CD14-positive monocyte (primary cell): ENCODE results near the gene KLHL17. TPM values are rescaled to one million over a fixed set of nuclear protein-coding genes. Genes with fewer than 3 reads are reported as not detected.

Source experiments
- DNase-seq, 3 donors: peaks; one replicate each; pipeline ENCODE4 v3.0.0-alpha.2; 2011 to 2022
- H2AFZ ChIP-seq: 2 replicates; pipeline ENCODE4 v1.6.0; 2012; ENCODE audit warnings: mild to moderate bottlenecking, low read depth, low read length, inconsistent platforms; ENCODE audit not compliant: insufficient read depth, poor library complexity, severe bottlenecking
- H3K27ac ChIP-seq, 2 donors: 1 replicate in 1 of 2; 2 replicates in 1 of 2; pipeline ENCODE4 v1.5.1; 2012 to 2013; ENCODE audit warnings: low read length in 2 of 2, control low read depth in 1 of 2, inconsistent platforms in 1 of 2, low read depth in 1 of 2, mild to moderate bottlenecking in 1 of 2
- H3K27me3 ChIP-seq, 2 donors: one replicate each; pipeline versions ENCODE4 v1.6.0 to v1.6.1; 2011 to 2013; ENCODE audit warnings: low read length in 2 of 2; ENCODE audit not compliant: control insufficient read depth in 2 of 2, insufficient read depth in 2 of 2
- H3K36me3 ChIP-seq, 2 donors: replicated peaks in 1 of 2; 1 replicate in 1 of 2; 2 replicates in 1 of 2; pipeline versions ENCODE4 v1.5.1 to v1.6.1; 2012 to 2013; ENCODE audit warnings: low read length in 2 of 2, control low read depth in 1 of 2, inconsistent platforms in 1 of 2, mild to moderate bottlenecking in 1 of 2; ENCODE audit not compliant: insufficient read depth in 2 of 2, control insufficient read depth in 1 of 2
- H3K4me1 ChIP-seq, 2 donors: 1 replicate in 1 of 2; 2 replicates in 1 of 2; pipeline versions ENCODE4 v1.5.1 to v1.6.1; 2012 to 2013; ENCODE audit warnings: low read length in 2 of 2, control low read depth in 1 of 2, inconsistent platforms in 1 of 2, mild to moderate bottlenecking in 1 of 2, moderate library complexity in 1 of 2; ENCODE audit not compliant: insufficient read depth in 2 of 2, control insufficient read depth in 1 of 2
- H3K4me2 ChIP-seq: replicated peaks from 2 replicates; pipeline ENCODE3; 2012; ENCODE audit warnings: low read length, moderate library complexity, mild to moderate bottlenecking; ENCODE audit not compliant: poor library complexity, severe bottlenecking; ENCODE audit errors: extremely low read depth
- H3K4me3 ChIP-seq, 3 experiments: fragments of 200-600 bp in 1 of 3; sonication (generic) in 1 of 3; replicated peaks in 1 of 3; 1 replicate in 2 of 3; 2 replicates in 1 of 3; pipeline ENCODE4 v1.5.1; 2011 to 2013; ENCODE audit warnings: low read length in 3 of 3, mild to moderate bottlenecking in 3 of 3, control low read depth in 2 of 3, low read depth in 2 of 3, inconsistent platforms in 1 of 3, moderate library complexity in 1 of 3
- H3K79me2 ChIP-seq: 2 replicates; pipeline ENCODE4 v1.6.0; 2012; ENCODE audit warnings: mild to moderate bottlenecking, control low read depth, inconsistent platforms, low read length, moderate library complexity; ENCODE audit not compliant: insufficient read depth
- H3K9ac ChIP-seq: 2 replicates; pipeline ENCODE4 v1.6.0; 2017; ENCODE audit warnings: low read length, mild to moderate bottlenecking; ENCODE audit not compliant: insufficient read depth, poor library complexity, severe bottlenecking
- H3K9me3 ChIP-seq, 2 donors: replicated peaks in 1 of 2; 1 replicate in 1 of 2; 2 replicates in 1 of 2; pipeline versions ENCODE4 v1.5.1 to v1.6.1; 2012 to 2013; ENCODE audit warnings: low read length in 2 of 2, control low read depth in 1 of 2; ENCODE audit not compliant: control insufficient read depth in 1 of 2, insufficient read depth in 1 of 2
- H4K20me1 ChIP-seq: 2 replicates; pipeline ENCODE4 v1.6.0; 2012; ENCODE audit warnings: mild to moderate bottlenecking, low read length, control low read depth, moderate library complexity; ENCODE audit not compliant: insufficient read depth
- H3K27ac Mint-ChIP-seq, 7 donors: one replicate each; pipeline ENCODE4 v1.8.0; 2020; ENCODE audit warnings: mild to moderate bottlenecking in 7 of 7, mixed read lengths in 7 of 7, moderate library complexity in 6 of 7, inconsistent platforms in 2 of 7
- H3K27me3 Mint-ChIP-seq, 3 donors: one replicate each; pipeline ENCODE4 v1.8.0; 2021 to 2022; ENCODE audit warnings: low read depth in 3 of 3, mild to moderate bottlenecking in 3 of 3, mixed read lengths in 3 of 3, moderate library complexity in 3 of 3, inconsistent platforms in 1 of 3
- H3K36me3 Mint-ChIP-seq, 2 donors: one replicate each; pipeline ENCODE4 v1.8.0; 2020; ENCODE audit warnings: mixed read lengths in 2 of 2, inconsistent platforms in 1 of 2, mild to moderate bottlenecking in 1 of 2
- H3K4me1 Mint-ChIP-seq: one replicate; pipeline ENCODE4 v1.8.0; 2020; ENCODE audit warnings: mild to moderate bottlenecking, mixed read lengths
- H3K4me3 Mint-ChIP-seq, 2 donors: one replicate each; pipeline ENCODE4 v1.8.0; 2020; ENCODE audit warnings: mild to moderate bottlenecking in 2 of 2, mixed read lengths in 2 of 2, moderate library complexity in 1 of 2
- H3K9me3 Mint-ChIP-seq, 7 donors: one replicate each; pipeline ENCODE4 v1.8.0; 2020 to 2022; ENCODE audit warnings: mixed read lengths in 7 of 7, mild to moderate bottlenecking in 6 of 7, moderate library complexity in 6 of 7, inconsistent platforms in 2 of 7
- WGBS: methylation state at CpG from one replicate; pipeline ENCODE4 v1.1.5; 2013; ENCODE audit warnings: missing lambda C conversion rate; ENCODE audit not compliant: insufficient coverage; 5-methylcytosine and 5-hydroxymethylcytosine counted together
- intact Hi-C, 2 donors: fragments of 100-400 bp; cut with micrococcal nuclease; formaldehyde crosslinking; loops; one replicate each; pipeline versions ENCODE4 v1.15.0 to v1.15.1; 2023
- polyA plus RNA-seq, 3 donors: library from polyadenylated mRNA; depleted of rRNA in 1 of 3; unstranded in 2 of 3; stranded (reverse) in 1 of 3; fragments of 300-500 nt in 2 of 3; fragments of >200 nt in 1 of 3; fragmentation: Illumina TruSeq in 2 of 3; gene quantifications; 1 replicate in 2 of 3; 2 replicates in 1 of 3; pipeline ENCODE4 v1.2.3, GENCODE V29; 2012 to 2021
- TF ChIP-seq, protein P1 (sequence below): fragments of 200-600 bp; IDR thresholded peaks from one replicate; pipeline ENCODE4 v1.8.0; 2022; ENCODE audit warnings: antibody characterized with exemption, mild to moderate bottlenecking

Gene KLHL17
- polyA plus RNA-seq, 3 donors: 0.31 to 48.1 (median 0.71) TPM

DNA sequence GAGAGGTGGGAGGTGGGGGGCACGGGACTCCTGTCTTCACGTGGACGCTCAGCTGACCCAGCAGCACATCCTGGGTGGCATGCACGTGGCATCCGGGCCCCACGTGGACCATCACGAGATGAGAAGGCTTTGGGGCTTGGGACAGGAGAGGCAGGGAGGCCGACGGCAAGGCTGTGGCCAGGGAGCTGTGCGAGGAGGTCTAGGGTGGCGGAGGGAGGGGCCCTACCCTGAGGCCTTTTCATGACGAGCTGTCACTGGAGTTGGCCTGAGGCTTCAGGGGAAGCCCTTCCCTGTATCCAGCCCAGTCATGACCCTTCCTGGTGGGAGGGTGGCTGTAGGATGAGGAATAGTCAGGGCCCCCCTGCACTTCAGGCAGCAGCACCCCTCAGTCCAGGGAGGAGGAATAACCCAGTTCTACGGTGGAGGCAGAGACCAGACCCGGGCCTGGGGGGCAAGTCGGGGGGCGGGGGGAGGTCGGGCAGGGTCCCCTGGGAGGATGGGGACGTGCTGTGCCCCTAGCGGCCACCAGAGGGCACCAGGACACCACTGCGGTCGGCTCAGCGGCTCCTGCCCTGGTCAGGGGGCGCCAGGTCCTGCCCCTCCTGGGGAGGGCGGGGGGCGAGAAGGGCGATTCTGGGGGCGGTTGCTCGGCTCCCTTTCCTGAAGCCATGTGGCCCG lies 23.6 kb downstream of the KLHL17 start:
- Histone ChIP-seq H3K9ac (no peak overlapping the region), H3K79me2 (no peaks in the 10 kb centered on the region), H3K4me3 (no peak overlapping the region), H3K9me3 (no peaks in the 10 kb centered on the region), H3K36me3 (no peaks in the 10 kb centered on the region), H2AFZ (no peak overlapping the region), H4K20me1 (no peaks in the 10 kb centered on the region), H3K4me1 (no peaks in the 10 kb centered on the region), H3K27me3 (peaks cover 0 to 13% of the 10 kb centered on the region in 2 donors), H3K4me2 (no peak overlapping the region), H3K27ac (no peak overlapping the region)
- peak overlapping the region in 1 of 7 donors; percentile 24 for H3K27ac Mint-ChIP-seq
- H3K36me3 Mint-ChIP-seq: no peaks in the 10 kb centered on the region
- H3K4me1 Mint-ChIP-seq: no peaks in the 10 kb centered on the region
- H3K9me3 Mint-ChIP-seq: peaks cover 0 to 6% (median 4%) of the 10 kb centered on the region in 7 donors
- TF ChIP-seq, protein P1, sequence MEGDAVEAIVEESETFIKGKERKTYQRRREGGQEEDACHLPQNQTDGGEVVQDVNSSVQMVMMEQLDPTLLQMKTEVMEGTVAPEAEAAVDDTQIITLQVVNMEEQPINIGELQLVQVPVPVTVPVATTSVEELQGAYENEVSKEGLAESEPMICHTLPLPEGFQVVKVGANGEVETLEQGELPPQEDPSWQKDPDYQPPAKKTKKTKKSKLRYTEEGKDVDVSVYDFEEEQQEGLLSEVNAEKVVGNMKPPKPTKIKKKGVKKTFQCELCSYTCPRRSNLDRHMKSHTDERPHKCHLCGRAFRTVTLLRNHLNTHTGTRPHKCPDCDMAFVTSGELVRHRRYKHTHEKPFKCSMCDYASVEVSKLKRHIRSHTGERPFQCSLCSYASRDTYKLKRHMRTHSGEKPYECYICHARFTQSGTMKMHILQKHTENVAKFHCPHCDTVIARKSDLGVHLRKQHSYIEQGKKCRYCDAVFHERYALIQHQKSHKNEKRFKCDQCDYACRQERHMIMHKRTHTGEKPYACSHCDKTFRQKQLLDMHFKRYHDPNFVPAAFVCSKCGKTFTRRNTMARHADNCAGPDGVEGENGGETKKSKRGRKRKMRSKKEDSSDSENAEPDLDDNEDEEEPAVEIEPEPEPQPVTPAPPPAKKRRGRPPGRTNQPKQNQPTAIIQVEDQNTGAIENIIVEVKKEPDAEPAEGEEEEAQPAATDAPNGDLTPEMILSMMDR: peak; percentile 97
- no peak overlapping the region for H3K4me3 Mint-ChIP-seq
- peak in 2 of 3 donors; percentile 29 to 50 for DNase-seq
- 22% methylated on average over 23 of the region's 29 CpGs for WGBS
- H3K27me3 Mint-ChIP-seq: peaks cover 37 to 59% (median 43%) of the 10 kb centered on the region in 3 donors
- intact Hi-C loops: loop anchor here (5.0 to 10.0 kb wide), 2 partner anchors 78 to 81 kb away; no protein-coding TSS in a partner anchor

DNA sequence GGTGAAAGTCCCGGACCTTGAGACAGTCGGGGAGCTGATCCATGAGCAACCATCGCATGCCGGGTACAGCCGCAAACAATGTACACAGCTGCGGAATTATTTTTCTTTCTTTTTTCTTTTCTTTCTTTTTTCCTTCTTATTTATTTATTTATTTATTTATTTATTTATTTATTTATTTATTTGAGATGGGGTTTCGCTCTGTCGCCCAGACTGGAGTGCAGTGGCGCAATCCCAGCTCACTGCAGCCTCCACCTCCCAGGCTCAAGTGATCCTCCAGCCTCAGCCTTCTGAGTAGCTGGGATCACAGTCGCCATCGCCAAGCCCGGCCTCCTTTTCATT lies 24.1 kb downstream of the KLHL17 start:
- no peak overlapping the region for H3K9ac ChIP-seq
- intact Hi-C loops: loop anchor here (5.0 to 10.0 kb wide), 2 partner anchors 78 to 80 kb away; no protein-coding TSS in a partner anchor
- DNase-seq: no peak
- Mint-ChIP-seq H3K4me1 (no peaks in the 10 kb centered on the region), H3K27ac (no peak overlapping the region), H3K36me3 (no peaks in the 10 kb centered on the region), H3K4me3 (no peak overlapping the region), H3K27me3 (peaks cover 40 to 63% (median 48%) of the 10 kb centered on the region in 3 donors), H3K9me3 (peaks cover 0 to 9% (median 5%) of the 10 kb centered on the region in 7 donors)
- no peak overlapping the region for H2AFZ ChIP-seq
- H3K9me3 ChIP-seq: no peaks in the 10 kb centered on the region
- peaks cover 0 to 18% of the 10 kb centered on the region in 2 donors for H3K27me3 ChIP-seq
- H3K4me2 ChIP-seq: no peak overlapping the region
- WGBS: 0% methylated on average over 2 of the region's 12 CpGs
- no peak overlapping the region for H3K27ac ChIP-seq
- no peaks in the 10 kb centered on the region for H4K20me1 ChIP-seq
- TF ChIP-seq, protein P1: peak; percentile 68
- H3K79me2 ChIP-seq: no peaks in the 10 kb centered on the region
- no peaks in the 10 kb centered on the region for H3K36me3 ChIP-seq
- no peak overlapping the region for H3K4me3 ChIP-seq
- no peaks in the 10 kb centered on the region for H3K4me1 ChIP-seq
